ENCODE results near the gene ID3. TPM values are rescaled to one million over a fixed set of nuclear protein-coding genes. Genes with fewer than 3 reads are reported as not detected.

ID3 gene
- total and polyA plus RNA-seq, 9 of the 15 experiments (the other 6 are each of a cell fraction or from before 2014, with no cell fraction given), result 6.8 to 59.8 (median 23.5) TPM

GRCh38 chr1:23567996-23568607 is 8.8 kb upstream of the ID3 start (continued):
- TF ChIP-seq GMEB1 (CRISPR knock-in tag; IDR thresholded peaks at IDR 0.05) (peak; percentile 31; the same call in 1 of the 2 replicates), KLF6 (CRISPR knock-in tag; IDR thresholded peaks at IDR 0.05; ENCODE audit: borderline replicate concordance) (no peak), GATAD2B (IDR thresholded peaks at IDR 0.05; ENCODE audit: borderline replicate concordance) (peak; percentile 76), POLR2G (IDR thresholded peaks at IDR 0.05; ENCODE audit: low read depth, low read length) (peak; percentile 70), RBFOX2 (IDR thresholded peaks at IDR 0.05; ENCODE audit: low read depth, low read length) (peak; percentile 57), CBFA2T2 (conservative IDR thresholded peaks at IDR 0.05) (no peak), VEZF1 (CRISPR knock-in tag; IDR thresholded peaks at IDR 0.05) (peak; percentile 70), HCFC1 (IDR thresholded peaks at IDR 0.05; ENCODE audit: low read depth, low read length) (0 out of 2 replicates have a peak, but pooled peaks have one; percentile 11), ADNP (tag; IDR thresholded peaks at IDR 0.05) (no peak), PHF8 (IDR thresholded peaks at IDR 0.05; ENCODE audit: borderline replicate concordance, low read length) (peak; percentile 59; the same call in 1 of the 2 replicates), ESRRA (IDR thresholded peaks at IDR 0.05; ENCODE audit: borderline replicate concordance, low read depth) (0 out of 2 replicates have a peak, but pooled peaks have one; percentile 25), ZNF75A (CRISPR knock-in tag; IDR thresholded peaks at IDR 0.05) (peak; percentile 64; the same call in 1 of the 2 replicates), EGR1 (conservative IDR thresholded peaks at IDR 0.05) (0 out of 2 replicates have a peak, but pooled peaks have one; percentile 28), GTF2E2 (tag; IDR thresholded peaks at IDR 0.05) (peak; percentile 33; the same call in 1 of the 2 replicates), CCNT2 (IDR thresholded peaks at IDR 0.05; ENCODE audit: borderline replicate concordance, extremely low read depth, insufficient read length, low read depth, low read length) (peak; percentile 19), HMGXB4 (CRISPR knock-in tag; IDR thresholded peaks at IDR 0.05) (0 out of 2 replicates have a peak, but pooled peaks have one; percentile 43), NRF1 (conservative IDR thresholded peaks at IDR 0.05 in 1 of 2, IDR thresholded peaks at IDR 0.05 in 1 of 2) (peak in 1 of 2 experiments; percentile 26; a peak in 2 of 4 replicates), RB1 (IDR thresholded peaks at IDR 0.05; ENCODE audit: low read depth) (peak; percentile 65), FOXA3 (CRISPR knock-in tag; conservative IDR thresholded peaks at IDR 0.05 in 1 of 2, IDR thresholded peaks at IDR 0.05 in 1 of 2) (no peak), NONO (IDR thresholded peaks at IDR 0.05; ENCODE audit: low read depth in 2 of 2, low read length in 1 of 2) (0 out of 4 replicates have a peak, but pooled peaks of 1 of the 2 experiments have one; percentile 25), ID3 (CRISPR knock-in tag; IDR thresholded peaks at IDR 0.05) (no peak), ID3 (tag; IDR thresholded peaks at IDR 0.05) (peak; percentile 14; the same call in 1 of the 2 replicates)
